22Rv1 (cell line): ENCODE data around the gene PEAK1.

Experiments used
- H3K27ac ChIP-seq: fragments of 450-650 bp; 2 replicates; pipeline ENCODE4 v1.5.1; 2017
- ZFX ChIP-seq: fragments of 450-650 bp; IDR thresholded peaks from 2 replicates; pipeline ENCODE4 v1.6.1; 2017; ENCODE audit warnings: antibody characterized with exemption, borderline replicate concordance
- TF ChIP-seq, protein P1 (sequence below): fragments of 450-650 bp; IDR thresholded peaks from 2 replicates; pipeline ENCODE4 v1.5.1; 2017; ENCODE audit warnings: mild to moderate bottlenecking

The PEAK1 gene

GRCh38 chr15:77059786-77060361 is 360.0 kb downstream of the PEAK1 start:
- no peak overlapping the region for H3K27ac ChIP-seq
- TF ChIP-seq ZFX: no peak
- TF ChIP-seq, protein P1, sequence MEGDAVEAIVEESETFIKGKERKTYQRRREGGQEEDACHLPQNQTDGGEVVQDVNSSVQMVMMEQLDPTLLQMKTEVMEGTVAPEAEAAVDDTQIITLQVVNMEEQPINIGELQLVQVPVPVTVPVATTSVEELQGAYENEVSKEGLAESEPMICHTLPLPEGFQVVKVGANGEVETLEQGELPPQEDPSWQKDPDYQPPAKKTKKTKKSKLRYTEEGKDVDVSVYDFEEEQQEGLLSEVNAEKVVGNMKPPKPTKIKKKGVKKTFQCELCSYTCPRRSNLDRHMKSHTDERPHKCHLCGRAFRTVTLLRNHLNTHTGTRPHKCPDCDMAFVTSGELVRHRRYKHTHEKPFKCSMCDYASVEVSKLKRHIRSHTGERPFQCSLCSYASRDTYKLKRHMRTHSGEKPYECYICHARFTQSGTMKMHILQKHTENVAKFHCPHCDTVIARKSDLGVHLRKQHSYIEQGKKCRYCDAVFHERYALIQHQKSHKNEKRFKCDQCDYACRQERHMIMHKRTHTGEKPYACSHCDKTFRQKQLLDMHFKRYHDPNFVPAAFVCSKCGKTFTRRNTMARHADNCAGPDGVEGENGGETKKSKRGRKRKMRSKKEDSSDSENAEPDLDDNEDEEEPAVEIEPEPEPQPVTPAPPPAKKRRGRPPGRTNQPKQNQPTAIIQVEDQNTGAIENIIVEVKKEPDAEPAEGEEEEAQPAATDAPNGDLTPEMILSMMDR: no peak

- no peak overlapping the region for H3K27ac ChIP-seq
- TF ChIP-seq, protein P1: no peak
- TF ChIP-seq ZFX: no peak
Measured at GRCh38 chr15:77058468-77058867, 361.4 kb downstream of the PEAK1 start.

DNA sequence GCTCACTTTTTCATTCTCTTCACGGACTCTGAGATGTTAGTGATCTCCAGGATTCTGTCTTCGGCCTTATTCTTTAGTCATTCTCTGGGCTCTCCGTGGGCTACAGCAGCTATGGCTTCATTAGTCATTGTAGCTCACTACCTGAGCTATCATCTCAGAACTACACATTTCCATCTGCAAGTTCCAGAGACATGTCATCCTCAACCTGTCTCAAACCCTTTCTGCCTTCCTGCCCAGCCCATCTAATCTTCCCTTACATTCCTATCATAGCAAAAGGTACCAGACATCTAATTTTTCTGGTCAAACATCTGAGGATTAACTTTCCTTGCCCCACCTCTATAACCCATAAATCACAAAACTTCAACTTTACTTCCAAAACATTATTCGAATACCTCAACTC is 362.2 kb downstream of the PEAK1 start:
- TF ChIP-seq, protein P1: no peak
- no peak for TF ChIP-seq ZFX
- H3K27ac ChIP-seq: no peak overlapping the region

GRCh38 chr15:77057072-77057471 is 362.8 kb downstream of the PEAK1 start:
- TF ChIP-seq, protein P1: no peak
- no peak for TF ChIP-seq ZFX
- H3K27ac ChIP-seq: no peak overlapping the region

- H3K27ac ChIP-seq: no peak overlapping the region
- TF ChIP-seq, protein P1: no peak
- no peak for TF ChIP-seq ZFX
Measured at GRCh38 chr15:77053709-77054108, 366.2 kb downstream of the PEAK1 start.

DNA sequence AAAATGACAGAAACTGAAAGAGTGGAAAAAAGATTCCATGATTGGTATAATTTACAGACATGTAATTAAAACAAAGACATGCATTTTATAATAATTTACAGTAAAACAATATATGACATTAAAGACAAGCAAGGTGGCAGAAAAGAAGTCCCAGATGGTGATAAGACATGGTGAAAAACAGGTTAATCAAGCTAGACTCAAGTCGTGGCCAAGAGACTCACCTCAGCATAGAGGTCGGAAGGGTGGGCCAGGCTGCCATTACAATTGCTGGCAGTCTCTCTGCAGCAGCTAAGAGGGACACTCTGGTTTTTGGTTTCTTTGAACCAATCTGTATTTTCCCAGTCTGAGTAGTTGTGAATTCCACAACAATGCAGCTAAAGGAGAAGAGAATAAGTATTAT is 367.3 kb downstream of the PEAK1 start:
- H3K27ac ChIP-seq: no peak overlapping the region
- no peak for TF ChIP-seq ZFX
- TF ChIP-seq, protein P1: no peak
